GM18508 (cell line): ENCODE results near the gene LRP5.

ENCODE experiments used
- ATAC-seq: cut with Tn5 transposase; IDR thresholded peaks from one replicate; pipeline ENCODE4 v1.9.1; 2021; ENCODE audit warnings: moderate number of reproducible peaks; ENCODE audit not compliant: insufficient read depth, unreplicated experiment

LRP5 gene

DNA sequence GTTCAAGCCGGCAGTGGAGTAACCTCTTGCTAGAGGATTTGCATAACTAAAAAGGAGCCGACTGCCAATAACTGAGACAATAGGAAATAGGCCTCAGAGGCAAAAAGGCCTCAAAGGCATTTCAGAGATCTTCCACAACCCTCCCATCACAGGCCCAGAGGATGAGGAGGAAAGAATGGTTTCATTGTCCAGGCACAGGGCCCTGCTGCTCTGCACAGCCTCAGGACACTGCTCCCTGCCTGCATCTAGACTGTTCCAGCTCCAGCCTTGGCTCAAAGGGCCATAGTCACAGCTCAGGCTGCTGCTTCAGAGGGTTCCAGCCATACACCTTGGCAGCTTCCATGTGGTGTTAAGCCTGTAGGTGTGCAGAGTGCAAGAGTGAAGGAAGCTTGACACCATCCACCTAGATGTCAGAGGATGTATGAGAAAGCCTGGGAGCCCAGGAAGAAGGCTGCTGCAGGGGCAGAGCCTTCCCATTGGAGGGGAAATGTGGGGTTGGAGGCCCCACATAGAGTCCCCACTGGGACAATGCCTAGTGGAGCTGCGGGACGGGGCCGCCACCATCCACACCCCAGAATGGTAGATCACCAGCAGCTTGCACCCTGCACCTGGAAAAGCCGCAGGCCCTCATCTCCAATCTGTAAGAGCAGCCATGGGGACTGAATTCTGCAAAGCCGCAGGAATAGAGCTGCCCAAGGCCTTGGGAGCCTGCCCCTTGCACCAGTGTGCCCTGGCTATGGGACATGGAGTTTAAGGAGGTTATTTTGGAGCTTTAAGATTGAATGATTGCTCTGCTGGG lies 8.2 kb upstream of the LRP5 start:
- no peak for ATAC-seq

DNA sequence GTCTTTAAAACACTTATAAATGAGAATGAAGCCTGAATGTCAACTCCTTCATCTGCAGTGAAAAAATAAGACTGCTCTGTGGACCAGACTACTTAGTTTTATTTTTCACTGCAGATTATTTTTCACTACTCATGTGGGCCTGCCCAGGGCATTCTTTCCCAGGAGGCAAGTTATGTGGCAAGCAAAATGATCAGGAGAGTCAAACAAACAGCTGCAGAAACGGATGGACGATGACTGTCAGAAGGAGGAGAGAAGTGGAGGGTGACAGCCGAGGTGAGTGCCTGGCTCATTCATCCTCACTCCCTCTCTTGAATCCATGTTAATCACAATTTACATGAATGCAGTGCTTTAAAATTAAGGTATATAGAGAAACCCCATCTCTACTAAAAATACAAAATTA lies 5.8 kb upstream of the LRP5 start:
- no peak for ATAC-seq

GRCh38 chr11:68308068-68308467 lies 4.3 kb upstream of the LRP5 start:
- ATAC-seq = no peak

DNA sequence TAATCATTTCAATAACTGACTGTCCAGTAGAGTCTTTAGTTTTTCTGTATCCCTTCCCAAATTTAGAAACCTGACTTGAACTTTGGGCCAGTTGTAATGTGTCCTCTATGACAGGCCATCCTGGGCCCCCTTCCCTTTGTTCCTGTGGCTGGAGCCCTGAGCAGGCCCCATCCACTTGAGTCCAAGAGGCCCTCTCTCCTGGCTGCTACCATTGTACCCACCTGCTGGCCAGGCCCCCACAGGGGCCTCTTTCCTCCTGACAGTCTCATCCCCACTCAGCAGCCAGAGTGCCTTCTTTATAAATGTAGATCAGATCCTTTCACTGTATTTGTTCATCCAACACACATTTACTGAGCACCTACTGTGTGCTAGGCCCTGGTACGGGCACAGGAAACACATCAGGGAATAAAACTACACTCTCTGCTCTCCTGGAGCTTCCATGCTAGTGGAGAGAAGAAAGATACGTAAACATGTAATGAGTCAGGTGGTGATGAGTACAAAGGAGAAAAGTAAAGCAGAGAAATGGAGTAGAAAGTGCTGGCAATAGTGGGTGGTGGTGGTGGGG lies 2.7 kb upstream of the LRP5 start:
- ATAC-seq = no peak

- no peak for ATAC-seq
Observed at GRCh38 chr11:68311160-68312116, 953 bp upstream of the LRP5 start.

DNA sequence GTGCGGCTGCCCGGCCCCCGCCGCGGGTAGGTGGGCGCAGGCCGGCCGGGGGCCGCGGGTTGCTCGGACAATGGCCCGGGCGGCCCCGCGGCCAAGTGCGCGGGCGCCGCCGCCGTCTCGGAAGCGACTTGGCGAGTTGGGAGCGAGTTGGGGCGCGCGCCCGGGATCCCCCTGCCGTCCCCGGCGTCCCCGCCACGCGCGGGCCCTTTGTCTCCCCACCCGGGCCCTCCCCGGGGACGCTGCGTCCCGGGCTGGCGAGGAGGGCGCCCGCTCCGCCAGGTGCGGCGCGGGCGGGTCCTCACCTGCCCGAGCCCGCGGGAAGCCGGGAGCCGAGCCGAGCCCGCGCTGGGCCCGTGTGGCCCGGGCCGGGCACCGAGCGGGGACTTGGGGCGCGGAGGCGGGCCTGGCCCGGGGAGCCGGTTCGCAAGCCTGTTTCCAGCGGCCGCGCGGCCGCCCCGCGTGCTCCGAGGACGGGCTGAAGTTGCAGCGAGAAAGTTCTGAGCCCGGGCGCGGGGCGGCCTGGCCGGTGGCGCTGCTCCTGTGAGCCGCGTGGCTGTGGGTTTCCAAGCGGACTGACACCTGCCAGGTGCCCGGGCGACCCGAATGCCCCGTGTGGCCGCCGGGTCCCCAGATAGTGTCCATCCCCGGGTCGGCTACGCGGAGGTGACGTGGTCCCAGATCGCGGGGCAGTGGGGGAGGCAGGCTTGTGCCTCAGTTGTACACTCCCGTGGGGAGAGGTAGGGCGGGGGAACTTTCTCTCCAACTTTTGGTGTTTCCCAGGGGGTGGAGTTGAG lies 586 bp downstream of the LRP5 start:
- no peak for ATAC-seq

GRCh38 chr11:68313574-68314202 lies 1.3 kb downstream of the LRP5 start:
- ATAC-seq = no peak

- no peak for ATAC-seq
Observed at GRCh38 chr11:68314203-68315170, 2.1 kb downstream of the LRP5 start.

DNA sequence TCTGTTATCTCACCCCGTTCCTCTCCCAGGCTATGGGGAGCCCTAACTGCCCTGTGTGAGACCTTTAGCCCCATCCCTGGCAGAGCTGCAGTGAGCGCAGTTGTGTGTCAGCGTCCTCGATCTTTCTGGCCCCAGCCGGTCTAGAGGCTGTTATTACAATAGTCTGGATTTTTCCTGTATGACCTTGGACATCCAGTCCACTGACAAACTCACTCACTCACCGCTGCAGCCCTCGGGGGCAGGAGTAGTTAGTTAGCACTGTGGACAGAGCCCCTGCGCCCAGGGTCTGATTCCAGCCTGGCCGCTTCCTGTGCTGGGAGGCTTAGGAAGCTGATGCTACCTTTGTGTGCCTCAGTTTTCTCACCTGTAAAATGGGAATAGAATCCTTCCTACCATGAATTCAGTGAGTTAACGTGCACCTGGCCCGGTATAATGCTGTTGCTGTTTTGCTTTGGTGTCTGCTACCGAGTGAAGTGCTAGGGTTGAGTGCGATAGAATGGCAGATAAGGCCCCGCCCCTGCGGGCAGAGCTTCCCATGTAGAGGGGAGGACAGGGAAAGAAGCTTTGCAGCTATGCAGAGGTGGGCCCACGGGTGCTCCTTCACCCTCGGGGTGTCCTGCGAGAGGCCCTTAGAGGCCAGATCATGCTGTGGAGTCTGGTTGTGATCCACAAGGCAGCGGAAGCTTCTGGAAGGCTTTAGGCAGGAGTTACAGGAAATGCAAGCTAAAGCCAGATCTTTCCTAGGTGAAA lies 3.0 kb downstream of the LRP5 start:
- no peak for ATAC-seq

DNA sequence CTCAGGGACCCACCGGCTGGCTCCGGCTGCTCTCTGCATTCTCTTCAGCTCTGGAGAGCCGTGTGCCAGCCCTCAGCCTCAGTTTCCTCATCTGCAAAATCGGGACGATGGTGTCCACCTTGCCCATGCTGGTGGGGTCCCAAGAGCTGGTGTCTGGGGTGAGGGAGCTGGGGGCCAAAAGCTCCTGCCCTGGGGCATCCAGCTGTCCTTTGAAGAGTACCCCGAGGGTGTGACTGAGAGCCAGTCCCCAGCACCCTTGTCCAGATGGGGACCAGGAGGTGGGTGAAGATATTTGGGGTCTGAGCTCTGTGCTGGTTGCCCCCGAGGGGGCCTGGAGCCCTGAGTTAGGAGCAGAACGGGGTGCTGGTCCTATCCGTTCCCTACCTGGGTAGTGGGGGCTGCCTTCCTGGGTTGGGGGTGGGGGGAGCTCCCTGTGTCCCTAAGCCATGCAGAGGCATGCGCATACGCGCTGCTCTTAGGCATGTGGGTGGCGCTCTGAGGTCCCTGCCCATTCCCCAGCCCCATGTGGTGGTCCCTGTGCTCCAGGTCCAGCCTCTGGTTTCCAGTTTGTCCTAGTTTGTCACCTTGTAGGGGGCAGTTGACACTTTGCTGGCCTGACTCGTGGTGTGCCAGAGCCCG lies 4.9 kb downstream of the LRP5 start:
- ATAC-seq = no peak

- no peak for ATAC-seq
Observed at GRCh38 chr11:68321293-68322051, 9.1 kb downstream of the LRP5 start.

DNA sequence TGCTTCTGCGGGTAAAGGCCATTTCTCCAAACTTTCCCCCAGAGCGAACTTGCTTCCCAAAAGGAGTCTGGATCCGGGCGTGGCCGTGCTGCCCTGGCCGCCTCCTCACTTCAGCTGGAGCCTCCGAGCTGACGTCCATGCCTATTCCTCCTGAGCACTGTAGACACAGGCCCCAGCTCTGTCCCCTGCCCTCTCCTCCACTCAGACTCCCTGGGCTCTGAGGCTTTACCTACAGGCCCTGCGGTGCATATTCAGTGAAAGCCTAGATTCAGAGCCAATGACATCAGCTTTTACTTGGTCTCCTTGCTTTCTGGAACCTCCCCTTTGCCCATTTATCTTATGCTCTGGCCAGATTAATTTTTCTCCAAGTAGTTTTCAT lies 9.7 kb downstream of the LRP5 start:
- no peak for ATAC-seq

- no peak for ATAC-seq
Observed at GRCh38 chr11:68324241-68324640, 11.8 kb downstream of the LRP5 start.

DNA sequence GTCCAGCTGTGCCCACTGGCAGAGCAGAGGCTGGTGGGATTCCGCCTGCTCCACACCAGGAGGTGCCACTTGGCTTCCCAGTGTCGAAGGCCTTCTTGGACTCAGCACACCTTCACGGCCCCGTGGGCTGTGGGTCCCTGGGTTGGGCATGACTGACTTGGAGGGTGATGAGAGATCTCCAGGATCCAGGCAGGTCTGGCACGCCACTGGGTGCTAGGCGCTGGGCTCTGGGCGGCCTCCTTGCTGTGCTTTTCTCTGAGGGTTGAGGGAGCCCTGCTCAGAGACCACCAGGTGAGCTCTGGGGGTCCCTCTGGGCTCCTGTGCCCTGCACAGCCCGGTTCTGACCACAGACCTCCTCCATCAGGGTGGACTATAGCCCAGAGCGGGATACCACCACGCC lies 12.3 kb downstream of the LRP5 start:
- no peak for ATAC-seq

DNA sequence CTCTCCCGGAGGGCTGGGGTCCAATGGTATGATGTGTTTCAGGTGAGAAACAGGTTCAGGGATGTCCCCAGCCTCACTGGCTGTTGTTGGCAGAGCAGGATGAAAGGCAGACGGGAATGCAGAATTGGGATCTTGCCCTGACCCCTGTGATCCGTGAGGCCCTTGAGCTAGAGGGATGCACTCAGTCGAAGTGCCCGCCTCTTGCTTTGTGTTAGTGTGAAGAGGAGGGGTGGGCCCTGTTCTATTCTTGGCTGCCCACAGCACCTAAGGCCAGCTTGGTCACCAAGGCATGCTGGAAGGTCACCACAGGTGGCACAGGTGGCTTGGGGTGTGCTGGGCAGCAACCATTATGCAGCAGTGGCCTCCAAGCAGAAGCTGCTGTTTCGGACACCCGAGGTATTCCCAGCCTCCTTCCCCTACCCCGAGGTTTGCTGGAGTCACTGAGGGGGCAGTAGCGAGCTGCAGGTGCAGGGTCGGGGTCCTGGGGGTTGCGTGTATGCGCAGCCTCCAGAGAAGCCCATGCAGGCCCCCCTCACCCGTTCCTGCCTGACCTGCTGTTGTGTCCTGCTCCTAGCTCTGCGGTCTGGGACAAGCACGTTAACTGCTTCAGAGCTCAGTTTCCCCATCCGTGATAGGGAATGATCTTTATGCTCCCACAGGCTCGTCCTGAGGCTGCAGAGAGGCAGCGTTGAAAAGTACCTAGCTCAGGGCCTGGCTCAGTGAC lies 13.0 kb downstream of the LRP5 start:
- ATAC-seq = no peak

DNA sequence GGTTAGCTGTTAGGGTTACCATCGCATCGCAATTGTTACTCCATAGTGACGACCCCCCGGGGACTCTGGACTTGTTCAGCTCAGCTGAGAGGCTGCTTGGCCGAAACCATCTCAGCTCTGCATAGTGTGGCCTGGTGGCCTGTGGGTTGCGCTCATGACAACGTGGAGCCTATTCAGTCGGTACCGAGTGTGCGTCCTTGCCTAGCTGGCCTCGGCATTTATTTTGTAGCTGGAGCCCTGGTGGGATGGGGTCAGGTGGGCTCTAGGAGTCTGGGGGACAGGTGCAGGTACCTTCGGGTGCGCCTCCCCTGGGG lies 13.5 kb downstream of the LRP5 start:
- no peak for ATAC-seq
